HG03571 (cell line): ENCODE results near the gene DCST1.

Experiments
- ATAC-seq: cut with Tn5 transposase; IDR thresholded peaks from one replicate; pipeline ENCODE4 v1.9.1; 2021; ENCODE audit not compliant: unreplicated experiment

Gene DCST1

GRCh38 chr1:155050560-155051341 is 17.1 kb downstream of the DCST1 start, which contains the start of gene ADAM15:
ADAM15 (plus strand) TSS chr1:155051316; CDS start chr1:155051387, 71 bp downstream.
- peak; percentile 57 for ATAC-seq

DNA sequence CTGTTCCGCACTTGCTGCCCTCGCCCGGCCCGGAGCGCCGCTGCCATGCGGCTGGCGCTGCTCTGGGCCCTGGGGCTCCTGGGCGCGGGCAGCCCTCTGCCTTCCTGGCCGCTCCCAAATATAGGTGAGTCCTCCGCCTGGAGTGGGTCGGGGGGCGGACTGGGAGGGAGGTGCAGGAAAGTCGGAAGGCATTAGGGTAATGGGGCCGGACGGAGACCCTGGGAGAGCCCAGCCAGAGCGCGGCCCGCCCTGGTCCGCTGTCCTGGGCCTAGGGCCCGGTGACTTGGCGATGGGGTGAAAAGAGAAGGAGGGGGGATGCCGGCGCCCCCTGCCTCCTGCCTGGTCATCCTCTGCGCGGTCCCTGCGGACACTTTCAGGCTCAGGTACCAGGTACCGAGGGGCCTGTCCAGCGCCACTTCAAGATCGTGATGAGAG is 17.7 kb downstream of the DCST1 start:
- ATAC-seq, result no peak

DNA sequence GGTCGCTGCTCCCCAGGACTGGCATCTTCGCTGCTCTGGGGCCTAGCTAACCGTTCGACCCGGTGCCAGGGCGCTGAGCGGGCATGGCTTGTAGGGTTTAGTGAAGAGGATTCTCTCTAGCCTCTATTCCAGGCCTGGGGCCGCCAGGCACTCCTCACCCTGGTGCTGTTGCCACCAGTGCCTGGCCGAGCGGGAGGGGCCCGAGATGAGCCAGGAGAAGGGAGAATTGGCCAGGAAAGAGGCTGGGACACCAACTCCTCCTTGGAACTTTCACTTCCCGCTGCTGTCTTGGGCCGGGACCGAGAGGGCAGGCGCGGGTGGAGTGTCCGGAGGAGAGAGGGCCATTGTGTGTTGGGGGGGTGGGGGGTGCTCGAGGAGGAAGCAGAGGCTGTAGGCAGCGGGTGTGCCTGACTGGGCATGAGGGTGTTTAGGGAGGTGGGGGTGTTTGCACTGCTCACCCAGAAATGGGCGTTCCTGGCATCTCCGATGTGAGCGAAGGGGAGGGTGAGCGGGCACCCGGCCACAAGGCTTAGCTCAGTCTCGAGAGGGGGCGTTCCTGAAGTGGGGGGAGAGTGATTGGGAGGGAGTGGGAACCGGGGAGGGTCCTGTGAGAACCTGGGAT is 18.3 kb downstream of the DCST1 start:
- no peak for ATAC-seq

DNA sequence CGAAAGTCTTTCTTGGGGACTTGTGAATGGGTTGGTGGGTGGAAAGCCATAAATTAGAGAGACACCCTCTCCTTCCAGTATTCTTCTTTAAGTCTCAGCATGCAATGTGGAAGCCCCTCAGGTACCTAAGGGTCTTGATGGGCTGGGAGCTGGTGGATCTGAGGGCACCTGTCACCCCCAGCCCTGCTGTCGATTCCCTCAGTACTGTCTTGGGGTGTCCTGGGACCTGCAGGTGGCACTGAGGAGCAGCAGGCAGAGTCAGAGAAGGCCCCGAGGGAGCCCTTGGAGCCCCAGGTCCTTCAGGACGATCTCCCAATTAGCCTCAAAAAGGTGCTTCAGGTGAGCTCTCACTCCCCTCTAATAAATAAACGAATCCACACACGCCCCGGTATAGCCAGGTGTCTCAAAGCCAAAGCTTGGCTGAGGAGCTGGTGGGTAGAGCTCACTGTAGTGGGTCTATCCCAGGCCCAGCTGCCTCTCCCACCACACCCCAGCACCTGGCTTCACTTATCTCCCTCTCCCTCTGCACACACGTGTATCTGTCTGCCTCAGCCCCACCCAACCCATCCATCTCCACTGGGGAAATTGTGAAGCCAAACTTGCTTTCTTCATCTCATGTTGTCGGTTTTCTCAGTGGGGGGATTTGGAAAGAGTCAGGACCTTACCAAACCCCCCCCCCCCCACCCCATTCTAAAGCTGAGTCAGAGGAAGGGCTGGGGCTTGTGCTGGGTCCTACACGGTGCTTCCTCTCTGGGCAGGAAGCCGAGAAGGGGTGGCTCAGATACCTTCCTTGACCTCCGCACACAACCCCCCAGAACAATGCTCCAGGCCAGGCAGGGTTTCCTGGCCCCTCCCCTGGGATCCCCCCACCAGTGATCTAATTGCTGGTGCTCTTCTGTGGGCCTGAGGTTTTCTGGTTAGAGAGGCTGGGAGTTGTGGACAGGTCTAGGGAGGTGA is 19.1 kb downstream of the DCST1 start:
- ATAC-seq, result no peak

- no peak for ATAC-seq
Observed at GRCh38 chr1:155053531-155054105, 20.0 kb downstream of the DCST1 start.

DNA sequence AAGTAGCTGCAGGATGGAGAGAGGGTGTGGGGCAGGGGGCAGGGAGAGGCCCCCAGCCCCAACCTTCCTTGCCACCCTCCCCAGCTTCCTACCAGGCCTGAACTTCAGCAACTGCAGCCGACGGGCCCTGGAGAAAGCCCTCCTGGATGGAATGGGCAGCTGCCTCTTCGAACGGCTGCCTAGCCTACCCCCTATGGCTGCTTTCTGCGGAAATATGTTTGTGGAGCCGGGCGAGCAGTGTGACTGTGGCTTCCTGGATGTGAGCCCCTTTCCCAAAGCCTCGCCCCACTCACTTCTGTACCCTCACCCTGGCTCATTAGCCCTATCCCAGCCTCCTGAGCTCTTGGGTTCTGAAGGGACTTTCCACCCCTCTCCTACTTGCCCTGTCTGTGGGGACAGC is 23.5 kb downstream of the DCST1 start:
- ATAC-seq, result no peak

DNA sequence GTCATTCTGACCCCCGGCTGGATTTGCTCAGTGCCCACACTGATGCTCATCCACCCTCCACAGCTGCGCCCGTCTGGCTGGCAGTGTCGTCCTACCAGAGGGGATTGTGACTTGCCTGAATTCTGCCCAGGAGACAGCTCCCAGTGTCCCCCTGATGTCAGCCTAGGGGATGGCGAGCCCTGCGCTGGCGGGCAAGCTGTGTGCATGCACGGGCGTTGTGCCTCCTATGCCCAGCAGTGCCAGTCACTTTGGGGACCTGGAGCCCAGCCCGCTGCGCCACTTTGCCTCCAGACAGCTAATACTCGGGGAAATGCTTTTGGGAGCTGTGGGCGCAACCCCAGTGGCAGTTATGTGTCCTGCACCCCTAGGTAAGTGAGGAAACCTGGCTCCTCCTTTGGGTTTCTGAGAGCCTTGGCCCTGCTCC is 24.2 kb downstream of the DCST1 start:
- no peak for ATAC-seq

GRCh38 chr1:155060736-155061135 is 27.1 kb downstream of the DCST1 start:
- ATAC-seq, result no peak

- ATAC-seq, result no peak
Observed at GRCh38 chr1:155061381-155062150, 27.9 kb downstream of the DCST1 start.

GRCh38 chr1:155062151-155062686 is 28.6 kb downstream of the DCST1 start:
- no peak for ATAC-seq

GRCh38 chr1:155062702-155063411 is 29.2 kb downstream of the DCST1 start:
- ATAC-seq, result no peak

GRCh38 chr1:155063550-155064110 is 30.0 kb downstream of the DCST1 start, which contains the start of gene EFNA4:
EFNA4 (plus strand) TSS chr1:155063740; CDS start chr1:155063824, 84 bp downstream.
- peak; percentile 52 for ATAC-seq

DNA sequence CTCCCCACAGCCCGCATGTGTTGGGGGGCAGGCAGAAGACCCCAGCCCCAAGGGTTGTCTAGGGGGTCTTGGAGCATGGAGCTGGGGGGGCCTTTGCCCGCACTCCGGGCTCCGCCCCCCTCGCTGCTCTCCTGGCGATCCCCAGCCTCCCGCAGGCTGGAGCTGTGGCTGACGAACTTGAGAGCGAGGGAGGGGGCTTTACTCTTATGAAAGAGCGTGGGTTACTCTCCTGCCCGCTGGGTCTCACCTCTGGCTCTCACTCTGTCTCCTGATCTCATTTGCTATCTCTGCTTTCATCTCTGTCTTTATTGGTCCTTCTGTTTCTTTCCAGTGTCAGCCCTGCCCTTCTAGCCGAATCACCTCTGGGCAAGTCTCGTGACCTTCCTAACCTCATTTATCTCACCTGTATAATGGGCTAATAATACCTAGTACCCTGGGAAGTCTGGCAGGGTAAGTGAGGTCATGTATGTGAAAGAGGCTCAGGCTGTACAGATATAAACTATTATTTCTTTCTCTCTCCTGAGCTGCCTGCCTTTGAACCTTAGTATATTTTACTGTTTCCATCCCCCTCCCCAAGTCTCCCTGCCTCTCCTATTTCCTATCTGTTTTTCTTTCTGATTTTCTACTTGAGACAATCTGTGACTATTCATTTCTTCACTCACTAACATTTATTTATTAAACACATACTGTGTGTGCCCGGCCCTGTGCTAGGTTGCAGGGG is 30.6 kb downstream of the DCST1 start:
- no peak for ATAC-seq

DNA sequence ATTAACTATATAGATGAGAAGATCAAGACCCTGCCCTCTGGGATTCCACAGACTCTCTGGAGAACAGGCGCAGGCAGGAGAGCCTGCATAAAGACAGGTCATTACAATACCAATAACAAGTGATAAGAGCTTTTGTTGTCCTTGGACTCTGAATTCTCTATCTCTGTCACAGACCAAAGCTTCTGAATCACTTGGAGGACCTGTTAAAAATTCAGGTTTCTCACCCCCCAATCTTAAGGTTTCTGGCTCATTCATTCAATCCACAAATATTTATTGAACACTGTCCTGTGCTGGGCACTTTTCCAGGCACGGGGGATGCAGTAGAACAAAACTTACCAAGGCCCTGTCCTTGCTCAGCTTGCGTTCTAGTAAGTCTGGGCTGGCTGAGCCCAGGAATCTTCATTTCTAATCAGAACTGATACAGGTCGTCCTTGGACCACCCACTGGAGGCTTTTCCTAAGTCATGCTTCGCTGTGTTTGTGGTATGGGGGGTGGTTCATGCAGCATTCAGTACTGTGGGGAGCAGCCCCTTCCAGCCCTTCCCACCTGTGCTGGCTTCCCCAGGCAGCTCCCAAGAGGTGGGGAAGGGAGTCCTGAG is 31.3 kb downstream of the DCST1 start:
- no peak for ATAC-seq

DNA sequence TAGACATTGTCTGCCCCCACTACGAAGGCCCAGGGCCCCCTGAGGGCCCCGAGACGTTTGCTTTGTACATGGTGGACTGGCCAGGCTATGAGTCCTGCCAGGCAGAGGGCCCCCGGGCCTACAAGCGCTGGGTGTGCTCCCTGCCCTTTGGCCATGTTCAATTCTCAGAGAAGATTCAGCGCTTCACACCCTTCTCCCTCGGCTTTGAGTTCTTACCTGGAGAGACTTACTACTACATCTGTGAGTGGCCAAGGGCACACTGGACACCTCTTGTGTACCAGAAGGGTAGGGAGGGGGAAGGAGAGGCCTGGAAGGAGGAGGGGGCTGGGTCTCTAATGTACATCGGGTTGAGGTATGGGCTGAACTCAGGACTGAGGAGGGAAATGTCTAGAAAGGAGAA is 33.2 kb downstream of the DCST1 start:
- no peak for ATAC-seq

GRCh38 chr1:155068599-155068998 is 35.0 kb downstream of the DCST1 start:
- no peak for ATAC-seq

DNA sequence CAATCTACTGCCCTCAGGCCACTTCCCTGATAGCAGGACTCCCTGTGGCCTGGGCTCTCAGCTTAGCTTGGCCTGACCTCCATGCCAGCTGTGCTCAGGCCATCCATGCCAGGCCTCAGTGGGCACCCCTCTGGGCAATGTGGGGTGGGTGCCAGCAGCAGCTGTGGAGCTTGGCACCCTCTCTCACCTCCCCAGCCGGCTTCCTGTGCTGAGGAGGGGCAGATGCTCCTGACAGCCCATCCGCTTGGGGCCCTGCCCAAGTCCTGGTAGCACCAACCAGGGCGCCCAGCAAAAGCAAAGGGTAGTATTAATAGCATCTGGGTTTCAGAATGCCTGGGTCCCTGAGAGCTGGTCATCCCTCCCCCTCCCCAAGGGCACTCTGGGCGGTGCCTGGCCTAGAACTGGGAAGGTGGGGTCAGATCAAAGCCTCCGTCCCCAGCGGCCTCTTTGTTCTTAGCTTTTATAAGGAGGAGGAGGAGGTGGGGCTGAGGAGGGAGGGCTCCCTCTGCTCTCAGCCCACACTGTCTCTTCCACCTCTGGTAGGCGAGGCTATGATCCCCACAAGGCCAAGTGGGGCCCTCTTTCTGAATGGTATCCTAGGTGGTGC is 36.0 kb downstream of the DCST1 start:
- no peak for ATAC-seq
